ENCODE measurements around the gene TMEM116.
"Not testable (repeated sequence)": the region's sequence is repeated elsewhere in the genome, so short reads cannot be mapped to it uniquely, and the experiment has no call there.

TMEM116 gene

GRCh38 chr12:112012775-112013600 is at the start of gene TMEM116, which contains the start of gene ERP29:
TMEM116 (minus strand) TSS chr12:112013165; CDS start chr12:112005270, 7,895 bp downstream.
ERP29 (plus strand) TSS chr12:112013426; CDS start chr12:112013466, 40 bp downstream.
- peak; percentile 100 for DNase-seq (ENCODE audit: low read depth in 2 of 2)

GRCh38 chr12:112061137-112061536 is 48.2 kb upstream of the TMEM116 start:
- no peak for DNase-seq (ENCODE audit: low read depth in 2 of 2)

GRCh38 chr12:112049351-112049750 is 36.4 kb upstream of the TMEM116 start:
- DNase-seq (ENCODE audit: low read depth in 2 of 2), result no peak

- DNase-seq (ENCODE audit: low read depth in 2 of 2), result no peak
These were observed 33.0 kb upstream of the TMEM116 start for GRCh38 chr12:112046003-112046402.

- not testable (repeated sequence) for DNase-seq (ENCODE audit: low read depth in 2 of 2)
These were observed 23.6 kb upstream of the TMEM116 start for GRCh38 chr12:112036614-112037013.

GRCh38 chr12:112035219-112035785 is 22.3 kb upstream of the TMEM116 start:
- DNase-seq (ENCODE audit: low read depth in 2 of 2), result no peak

- DNase-seq (ENCODE audit: low read depth in 2 of 2), result no peak
These were observed 19.3 kb upstream of the TMEM116 start for GRCh38 chr12:112032292-112032691.

- DNase-seq (ENCODE audit: low read depth in 2 of 2), result no peak
These were observed 18.5 kb upstream of the TMEM116 start for GRCh38 chr12:112031472-112031871.

- no peak for DNase-seq (ENCODE audit: low read depth in 2 of 2)
These were observed 16.3 kb upstream of the TMEM116 start for GRCh38 chr12:112029301-112029700.

GRCh38 chr12:112025808-112026375 is 12.9 kb upstream of the TMEM116 start:
- no peak for DNase-seq (ENCODE audit: low read depth in 2 of 2)

- no peak for DNase-seq (ENCODE audit: low read depth in 2 of 2)
These were observed 10.9 kb upstream of the TMEM116 start for GRCh38 chr12:112023759-112024396.

- no peak for DNase-seq (ENCODE audit: low read depth in 2 of 2)
These were observed 9.5 kb upstream of the TMEM116 start for GRCh38 chr12:112022241-112023016.

- DNase-seq (ENCODE audit: low read depth in 2 of 2), result no peak
These were observed 8.0 kb upstream of the TMEM116 start for GRCh38 chr12:112020947-112021457.

GRCh38 chr12:112018571-112019237 is 5.7 kb upstream of the TMEM116 start:
- no peak for DNase-seq (ENCODE audit: low read depth in 2 of 2)

- no peak for DNase-seq (ENCODE audit: low read depth in 2 of 2)
These were observed 4.1 kb upstream of the TMEM116 start for GRCh38 chr12:112017041-112017440.

- no peak for DNase-seq (ENCODE audit: low read depth in 2 of 2)
These were observed 3.0 kb upstream of the TMEM116 start for GRCh38 chr12:112015938-112016337.

- DNase-seq (ENCODE audit: low read depth in 2 of 2), result peak; percentile 50 to 61
These were observed 837 bp upstream of the TMEM116 start for GRCh38 chr12:112013601-112014402.

GRCh38 chr12:112011685-112012084 is 1.3 kb downstream of the TMEM116 start:
- no peak for DNase-seq (ENCODE audit: low read depth in 2 of 2)

GRCh38 chr12:112010415-112011344 is 2.3 kb downstream of the TMEM116 start:
- no peak for DNase-seq (ENCODE audit: low read depth in 2 of 2)
